ENCODE results near the gene MGAT4A.
"Not testable (repeated sequence)": the region's sequence is repeated elsewhere in the genome, so short reads cannot be mapped to it uniquely, and the experiment has no call there.

MGAT4A gene

GRCh38 chr2:98598781-98599428 is 132.0 kb downstream of the MGAT4A start:
- no peak for DNase-seq

GRCh38 chr2:98594665-98595064 is 136.3 kb downstream of the MGAT4A start:
- DNase-seq = not testable (repeated sequence)

GRCh38 chr2:98592565-98592964 is 138.4 kb downstream of the MGAT4A start:
- no peak for DNase-seq

GRCh38 chr2:98589489-98589888 is 141.4 kb downstream of the MGAT4A start:
- DNase-seq = no peak

- no peak for DNase-seq
These were observed 142.0 kb downstream of the MGAT4A start for GRCh38 chr2:98588880-98589431.

- DNase-seq = no peak
These were observed 144.3 kb downstream of the MGAT4A start for GRCh38 chr2:98586551-98587140.

- no peak for DNase-seq
These were observed 145.5 kb downstream of the MGAT4A start for GRCh38 chr2:98585386-98585785.

- DNase-seq = no peak
These were observed 146.9 kb downstream of the MGAT4A start for GRCh38 chr2:98583816-98584618.

- no peak for DNase-seq
These were observed 147.7 kb downstream of the MGAT4A start for GRCh38 chr2:98583276-98583675.

- no peak for DNase-seq
These were observed 148.4 kb downstream of the MGAT4A start for GRCh38 chr2:98582523-98582922.

- no peak for DNase-seq
These were observed 150.2 kb downstream of the MGAT4A start for GRCh38 chr2:98580656-98581284.

GRCh38 chr2:98579926-98580325 is 151.0 kb downstream of the MGAT4A start:
- no peak for DNase-seq

GRCh38 chr2:98578231-98578630 is 152.7 kb downstream of the MGAT4A start:
- no peak for DNase-seq

GRCh38 chr2:98577313-98577712 is 153.6 kb downstream of the MGAT4A start:
- DNase-seq = no peak

- DNase-seq = no peak
These were observed 154.1 kb downstream of the MGAT4A start for GRCh38 chr2:98576666-98577312.

- no peak for DNase-seq
These were observed 157.5 kb downstream of the MGAT4A start for GRCh38 chr2:98573426-98573825.

- DNase-seq = no peak
These were observed 158.3 kb downstream of the MGAT4A start for GRCh38 chr2:98572676-98573075.

- DNase-seq = no peak
These were observed 158.7 kb downstream of the MGAT4A start for GRCh38 chr2:98572211-98572610.

- DNase-seq = no peak
These were observed 159.1 kb downstream of the MGAT4A start for GRCh38 chr2:98571796-98572195.

GRCh38 chr2:98571121-98571701 is 159.7 kb downstream of the MGAT4A start:
- no peak for DNase-seq

- DNase-seq = no peak
These were observed 160.6 kb downstream of the MGAT4A start for GRCh38 chr2:98570356-98570755.

GRCh38 chr2:98569915-98570314 is 161.0 kb downstream of the MGAT4A start:
- no peak for DNase-seq
